ENCODE measurements around the gene AP3M1. TPM values are rescaled to one million over a fixed set of nuclear protein-coding genes. Genes with fewer than 3 reads are reported as not detected.

Gene AP3M1
- total RNA-seq, 1 experiment from 2014 or later = 34.4 TPM

DNA sequence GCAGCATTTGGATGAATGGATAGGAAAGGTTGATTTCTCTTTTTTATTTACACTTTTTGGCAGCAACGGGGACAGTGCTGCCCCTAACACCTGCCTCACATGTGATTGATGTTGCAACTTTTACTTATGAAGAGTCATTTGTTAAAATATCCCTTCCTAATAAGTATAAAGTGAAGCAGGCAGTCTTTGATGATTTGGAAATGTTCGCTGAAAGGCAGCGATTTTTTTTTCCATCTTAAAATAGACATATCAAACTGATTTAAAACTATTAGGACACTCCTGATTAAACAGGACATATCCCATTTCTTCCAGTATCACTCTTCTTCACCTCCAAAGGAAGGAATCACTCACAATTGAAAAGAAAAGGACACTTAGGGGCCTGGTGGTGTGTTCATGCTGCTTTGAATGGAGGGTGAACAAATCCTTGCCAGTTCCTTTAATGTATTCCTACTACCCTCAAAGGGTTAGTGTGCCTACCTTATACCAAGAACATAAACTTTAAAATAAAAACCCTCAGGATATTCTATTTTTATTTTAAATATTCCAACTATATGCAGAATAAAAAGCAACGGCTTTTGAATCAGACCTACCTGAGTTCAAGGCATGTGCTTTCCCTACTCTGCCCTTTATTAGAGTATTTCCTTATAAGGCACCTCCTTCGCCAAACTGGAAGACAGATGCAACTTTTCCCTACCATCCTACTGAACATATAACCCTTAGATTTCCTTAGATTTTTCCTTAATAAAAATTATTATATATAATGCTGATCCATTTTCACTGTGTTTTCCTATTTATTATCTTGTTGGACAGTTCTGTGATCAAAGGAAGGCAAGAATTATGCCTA lies 1.5 kb upstream of the AP3M1 start:
- ChIA-PET CTCF (interaction anchor here (1.1 kb wide), 1 partner anchor 82 kb away, joined by 4 read pairs; no protein-coding TSS in a partner anchor), RAD21 (ENCODE audit: low non-redundant PET in 1 of 2, low total read pairs in 2 of 2, uncharacterized antibody in 2 of 2, unreplicated experiment in 2 of 2) (no interaction called here), POLR2A (interaction anchor here (1.4 kb wide), 1 partner anchor 83 kb away, joined by 6 read pairs; no protein-coding TSS in a partner anchor)
- intact Hi-C loops (cut with micrococcal nuclease) = loop anchor here (5.0 kb wide), 2 partner anchors 60 to 80 kb away; no protein-coding TSS in a partner anchor
- no TSS peak for BruUV-seq (replicated peaks)
- DNase-seq (ENCODE audit: low read depth, low spot score) (no peak), ATAC-seq (no peak)
- Histone ChIP-seq H3K27ac (ENCODE audit: low read depth, low read length) (peak overlapping the region; percentile 89), H3K4me3 (replicated peaks in 1 of 2; ENCODE audit: low read depth in 1 of 2, low read length in 2 of 2) (peak overlapping the region; percentile 82 to 85), H3K27me3 (ENCODE audit: insufficient read depth, low read length) (no peaks in the 10 kb centered on the region), H3K36me3 (ENCODE audit: control insufficient read depth in 1 of 2, insufficient read depth in 2 of 2, low read length in 2 of 2) (no peaks in the 10 kb centered on the region), H4K20me1 (ENCODE audit: insufficient read depth) (no peaks in the 10 kb centered on the region), H3K79me2 (ENCODE audit: insufficient read depth, low read length) (peaks cover 80% of the 10 kb centered on the region), H3K4me1 (ENCODE audit: control insufficient read depth in 1 of 2, insufficient read depth in 2 of 2, low read length in 2 of 2) (peaks cover 13 to 22% of the 10 kb centered on the region in 2 experiments), H3K9me2 (ENCODE audit: insufficient read depth) (no peaks in the 10 kb centered on the region), H2AFZ (ENCODE audit: low read depth, low read length, poor library complexity, severe bottlenecking) (no peak overlapping the region), H3K9ac (ENCODE audit: low read length) (peak overlapping the region; percentile 93), H3K9me3 (ENCODE audit: control insufficient read depth in 1 of 2, insufficient read depth in 1 of 2, low read depth in 1 of 2, low read length in 2 of 2) (no peaks in the 10 kb centered on the region), H3K4me2 (ENCODE audit: low read length) (peak overlapping the region; percentile 91)
- TF ChIP-seq YY1 (IDR thresholded peaks at IDR 0.05; ENCODE audit: extremely low read depth, insufficient replicate concordance, low read depth, low read length) (no peak), SRF (IDR thresholded peaks at IDR 0.05; ENCODE audit: low read depth) (peak; percentile 69)

GRCh38 chr10:74150990-74151878 lies 606 bp upstream of the AP3M1 start, which contains the start of gene ADK:
Gene ADK, plus strand, starts transcription at chr10:74151221. Its CDS starts 58 bp downstream, at chr10:74151279.
- intact Hi-C loops (cut with micrococcal nuclease) = loop anchor here (5.0 kb wide), 2 partner anchors 61 to 81 kb away; no protein-coding TSS in a partner anchor
- peak; percentile 92 for ATAC-seq
- peak within 1 kb of the TSS; percentile 89 for H3K27ac ChIP-seq (ENCODE audit: low read depth, low read length)
- peak; percentile 96 for DNase-seq (ENCODE audit: low read depth, low spot score)
- peaks cover 81% of the 10 kb centered on the region for H3K79me2 ChIP-seq (ENCODE audit: insufficient read depth, low read length)
- peak within 1 kb of the TSS; percentile 82 to 85 for H3K4me3 ChIP-seq (replicated peaks in 1 of 2; ENCODE audit: low read depth in 1 of 2, low read length in 2 of 2)
- no peaks in the 10 kb centered on the region for H3K9me2 ChIP-seq (ENCODE audit: insufficient read depth)
- peaks cover 13 to 22% of the 10 kb centered on the region in 2 experiments for H3K4me1 ChIP-seq (ENCODE audit: control insufficient read depth in 1 of 2, insufficient read depth in 2 of 2, low read length in 2 of 2)
- ChIA-PET RAD21 (ENCODE audit: low non-redundant PET in 1 of 2, low total read pairs in 2 of 2, uncharacterized antibody in 2 of 2, unreplicated experiment in 2 of 2) (interaction anchor here in 1 of 2 experiments (1.0 kb wide), 1 partner anchor 63 kb away, joined by 3 read pairs; no protein-coding TSS in a partner anchor), CTCF (no interaction called here), POLR2A (interaction anchor here (1.4 to 1.7 kb wide), 2 partner anchors 32 to 84 kb away, joined by 6 read pairs; no protein-coding TSS in a partner anchor)
- peak within 1 kb of the TSS; percentile 42 for H2AFZ ChIP-seq (ENCODE audit: low read depth, low read length, poor library complexity, severe bottlenecking)
- peak within 1 kb of the TSS; percentile 93 for H3K9ac ChIP-seq (ENCODE audit: low read length)
- H3K9me3 ChIP-seq (ENCODE audit: control insufficient read depth in 1 of 2, insufficient read depth in 1 of 2, low read depth in 1 of 2, low read length in 2 of 2) = no peaks in the 10 kb centered on the region
- TSS peak; percentile 60 for BruUV-seq (replicated peaks)
- no peaks in the 10 kb centered on the region for H4K20me1 ChIP-seq (ENCODE audit: insufficient read depth)
- H3K36me3 ChIP-seq (ENCODE audit: control insufficient read depth in 1 of 2, insufficient read depth in 2 of 2, low read length in 2 of 2) = no peaks in the 10 kb centered on the region
- peak within 1 kb of the TSS; percentile 91 for H3K4me2 ChIP-seq (ENCODE audit: low read length)
- H3K27me3 ChIP-seq (ENCODE audit: insufficient read depth, low read length) = no peaks in the 10 kb centered on the region
- TF ChIP-seq SIN3A (IDR thresholded peaks at IDR 0.05; ENCODE audit: low read depth) (0 out of 2 replicates have a peak, but pooled peaks have one; percentile 14), POLR2AphosphoS5 (IDR thresholded peaks at IDR 0.05; ENCODE audit: low read depth, low read length) (peak; percentile 73), EZH2 (IDR thresholded peaks at IDR 0.05) (no peak), RAD21 (IDR thresholded peaks at IDR 0.05; ENCODE audit: low read depth) (peak; percentile 17; the same call in 1 of the 2 replicates), TCF7L2 (IDR thresholded peaks at IDR 0.05; ENCODE audit: borderline replicate concordance, extremely low read depth, insufficient read depth, insufficient read length) (no peak)
- TF ChIP-seq, protein P1, sequence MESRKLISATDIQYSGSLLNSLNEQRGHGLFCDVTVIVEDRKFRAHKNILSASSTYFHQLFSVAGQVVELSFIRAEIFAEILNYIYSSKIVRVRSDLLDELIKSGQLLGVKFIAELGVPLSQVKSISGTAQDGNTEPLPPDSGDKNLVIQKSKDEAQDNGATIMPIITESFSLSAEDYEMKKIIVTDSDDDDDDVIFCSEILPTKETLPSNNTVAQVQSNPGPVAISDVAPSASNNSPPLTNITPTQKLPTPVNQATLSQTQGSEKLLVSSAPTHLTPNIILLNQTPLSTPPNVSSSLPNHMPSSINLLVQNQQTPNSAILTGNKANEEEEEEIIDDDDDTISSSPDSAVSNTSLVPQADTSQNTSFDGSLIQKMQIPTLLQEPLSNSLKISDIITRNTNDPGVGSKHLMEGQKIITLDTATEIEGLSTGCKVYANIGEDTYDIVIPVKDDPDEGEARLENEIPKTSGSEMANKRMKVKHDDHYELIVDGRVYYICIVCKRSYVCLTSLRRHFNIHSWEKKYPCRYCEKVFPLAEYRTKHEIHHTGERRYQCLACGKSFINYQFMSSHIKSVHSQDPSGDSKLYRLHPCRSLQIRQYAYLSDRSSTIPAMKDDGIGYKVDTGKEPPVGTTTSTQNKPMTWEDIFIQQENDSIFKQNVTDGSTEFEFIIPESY (IDR thresholded peaks at IDR 0.05; ENCODE audit: extremely low read depth, insufficient replicate concordance, low read length) = no peak
- TF ChIP-seq, protein P2, sequence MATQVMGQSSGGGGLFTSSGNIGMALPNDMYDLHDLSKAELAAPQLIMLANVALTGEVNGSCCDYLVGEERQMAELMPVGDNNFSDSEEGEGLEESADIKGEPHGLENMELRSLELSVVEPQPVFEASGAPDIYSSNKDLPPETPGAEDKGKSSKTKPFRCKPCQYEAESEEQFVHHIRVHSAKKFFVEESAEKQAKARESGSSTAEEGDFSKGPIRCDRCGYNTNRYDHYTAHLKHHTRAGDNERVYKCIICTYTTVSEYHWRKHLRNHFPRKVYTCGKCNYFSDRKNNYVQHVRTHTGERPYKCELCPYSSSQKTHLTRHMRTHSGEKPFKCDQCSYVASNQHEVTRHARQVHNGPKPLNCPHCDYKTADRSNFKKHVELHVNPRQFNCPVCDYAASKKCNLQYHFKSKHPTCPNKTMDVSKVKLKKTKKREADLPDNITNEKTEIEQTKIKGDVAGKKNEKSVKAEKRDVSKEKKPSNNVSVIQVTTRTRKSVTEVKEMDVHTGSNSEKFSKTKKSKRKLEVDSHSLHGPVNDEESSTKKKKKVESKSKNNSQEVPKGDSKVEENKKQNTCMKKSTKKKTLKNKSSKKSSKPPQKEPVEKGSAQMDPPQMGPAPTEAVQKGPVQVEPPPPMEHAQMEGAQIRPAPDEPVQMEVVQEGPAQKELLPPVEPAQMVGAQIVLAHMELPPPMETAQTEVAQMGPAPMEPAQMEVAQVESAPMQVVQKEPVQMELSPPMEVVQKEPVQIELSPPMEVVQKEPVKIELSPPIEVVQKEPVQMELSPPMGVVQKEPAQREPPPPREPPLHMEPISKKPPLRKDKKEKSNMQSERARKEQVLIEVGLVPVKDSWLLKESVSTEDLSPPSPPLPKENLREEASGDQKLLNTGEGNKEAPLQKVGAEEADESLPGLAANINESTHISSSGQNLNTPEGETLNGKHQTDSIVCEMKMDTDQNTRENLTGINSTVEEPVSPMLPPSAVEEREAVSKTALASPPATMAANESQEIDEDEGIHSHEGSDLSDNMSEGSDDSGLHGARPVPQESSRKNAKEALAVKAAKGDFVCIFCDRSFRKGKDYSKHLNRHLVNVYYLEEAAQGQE (IDR thresholded peaks at IDR 0.05; ENCODE audit: low read depth) = no peak

Data from HCT116 (cell line).